ENCODE measurements around the gene PAOX.

The PAOX gene

DNA sequence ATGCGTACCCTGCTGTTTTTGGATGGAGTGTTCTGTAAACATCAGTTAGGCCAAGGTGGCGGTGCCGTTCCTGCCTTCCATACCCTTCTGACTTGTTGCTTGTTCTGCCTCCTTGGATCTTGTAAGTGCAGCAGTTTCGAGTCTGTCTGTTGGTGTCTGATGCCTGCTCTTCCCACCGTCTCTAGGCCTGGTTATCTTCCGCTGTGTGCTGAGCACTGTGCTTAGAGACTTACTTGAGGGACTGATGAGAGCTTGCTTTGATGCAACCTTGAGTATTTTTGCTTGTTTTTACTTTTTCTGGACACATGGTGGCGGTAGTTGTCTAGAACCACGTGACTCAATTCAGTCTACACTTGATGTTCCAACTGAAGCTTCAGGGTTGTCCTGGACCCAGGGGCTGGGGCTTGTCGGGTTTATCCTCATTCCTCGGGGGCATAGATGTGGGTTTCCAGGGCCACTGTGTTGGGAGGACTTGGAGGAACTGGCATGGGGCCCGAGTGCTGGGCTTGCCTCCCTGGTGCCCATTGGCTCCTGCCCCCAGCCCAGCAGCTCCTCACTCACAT is 59.7 kb downstream of the PAOX start:
- no peaks in the 10 kb centered on the region for H3K9me3 ChIP-seq (ENCODE audit: control insufficient read depth, insufficient read depth, low read depth, low read length)
- CTCF ChIA-PET = interaction anchor here (0.6 to 2.8 kb wide), 15 partner anchors 9 to 177 kb away, joined by 3 to 19 read pairs (median 4); partner anchors contain the start of gene SCART1

DNA sequence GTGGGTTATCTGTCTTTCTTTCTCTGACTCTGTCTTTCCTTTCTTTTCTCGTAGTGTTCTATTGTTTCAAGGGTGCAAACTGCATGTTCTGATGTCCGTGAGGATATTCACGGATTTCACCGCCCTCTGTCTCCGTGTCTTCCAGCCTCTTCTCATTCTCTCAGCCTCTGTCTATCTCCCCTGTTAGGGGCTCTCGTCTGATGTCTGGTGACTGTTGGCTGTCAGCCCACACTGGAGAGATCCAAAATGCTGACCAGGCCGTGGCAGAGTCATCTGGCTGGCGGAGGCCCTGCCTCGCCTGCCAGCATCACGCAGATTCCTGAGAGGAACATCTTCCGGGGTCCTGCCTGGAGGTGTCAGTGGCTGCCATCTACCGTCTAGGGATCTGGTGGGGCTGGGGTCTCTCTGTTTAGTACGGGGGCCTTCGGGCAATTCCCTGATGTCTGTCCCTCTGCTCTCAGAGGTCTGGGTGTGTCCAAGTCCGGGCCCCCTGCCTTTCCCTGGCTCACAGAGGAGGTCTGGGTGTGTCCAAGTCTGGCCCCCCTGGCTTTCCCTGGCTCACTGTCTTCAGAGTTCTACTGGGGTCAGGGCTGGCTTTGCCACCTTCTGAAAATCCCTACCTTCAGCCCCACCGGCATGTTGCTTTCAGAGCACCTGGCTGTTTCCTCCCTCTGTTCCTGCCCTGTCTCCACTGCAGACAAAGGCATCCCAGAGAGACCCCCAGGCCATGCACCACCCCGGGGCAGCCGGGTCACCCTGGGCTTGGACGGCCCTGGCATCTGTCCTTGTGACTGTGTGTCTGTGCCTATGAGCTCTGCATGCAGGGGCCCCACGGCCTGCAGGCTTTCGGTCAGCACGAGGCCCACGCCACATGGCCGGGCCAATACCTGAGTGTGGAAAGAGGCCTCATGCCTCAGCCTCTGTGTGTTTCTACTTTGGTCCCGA is 60.7 kb downstream of the PAOX start:
- peaks cover 0 to 7% of the 10 kb centered on the region in 2 experiments; a peak in 1 of 3 replicates for H3K36me3 ChIP-seq (ENCODE audit: control insufficient read depth in 2 of 2, insufficient read depth in 1 of 2, low read length in 2 of 2)
- ChIA-PET POLR2A (no interaction called here), CTCF (interaction anchor here (0.6 to 2.8 kb wide), 9 partner anchors 15 to 176 kb away, joined by 3 to 19 read pairs (median 3); no protein-coding TSS in a partner anchor)
- no peak overlapping the region for H3K4me3 ChIP-seq (ENCODE audit: low read depth, low read length)
- no peaks in the 10 kb centered on the region for H3K4me1 ChIP-seq (ENCODE audit: control insufficient read depth, insufficient read depth, low read length)
- no peak overlapping the region for H3K27ac ChIP-seq (ENCODE audit: extremely low read depth, low read depth, low read length)
- H3K9me3 ChIP-seq (ENCODE audit: control insufficient read depth, insufficient read depth, low read depth, low read length) = no peaks in the 10 kb centered on the region
- no peak for TF ChIP-seq HOXD13 (CRISPR knock-in tag; IDR thresholded peaks at IDR 0.05; ENCODE audit: borderline replicate concordance)
- no peak for TF ChIP-seq KLF9 (tag by site-specific recombination; IDR thresholded peaks at IDR 0.05; ENCODE audit: low read depth)
- no peak for TF ChIP-seq ZNF391 (tag by site-specific recombination; IDR thresholded peaks at IDR 0.05; ENCODE audit: borderline replicate concordance, low read depth)
- no peak for TF ChIP-seq ZNF24 (tag by site-specific recombination; IDR thresholded peaks at IDR 0.05)
- TF ChIP-seq ZNF37A (tag by site-specific recombination; IDR thresholded peaks at IDR 0.05) = no peak
- no peak for TF ChIP-seq TSHZ1 (tag by site-specific recombination; IDR thresholded peaks at IDR 0.05; ENCODE audit: borderline replicate concordance)
- TF ChIP-seq, protein P1, sequence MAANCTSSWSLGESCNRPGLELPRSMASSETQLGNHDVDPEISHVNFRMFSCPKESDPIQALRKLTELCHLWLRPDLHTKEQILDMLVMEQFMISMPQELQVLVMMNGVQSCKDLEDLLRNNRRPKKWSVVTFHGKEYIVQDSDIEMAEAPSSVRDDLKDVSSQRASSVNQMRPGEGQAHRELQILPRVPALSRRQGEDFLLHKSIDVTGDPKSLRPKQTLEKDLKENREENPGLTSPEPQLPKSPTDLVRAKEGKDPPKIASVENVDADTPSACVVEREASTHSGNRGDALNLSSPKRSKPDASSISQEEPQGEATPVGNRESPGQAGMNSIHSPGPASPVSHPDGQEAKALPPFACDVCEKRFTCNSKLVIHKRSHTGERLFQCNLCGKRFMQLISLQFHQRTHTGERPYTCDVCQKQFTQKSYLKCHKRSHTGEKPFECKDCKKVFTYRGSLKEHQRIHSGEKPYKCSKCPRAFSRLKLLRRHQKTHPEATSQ (tag by site-specific recombination; IDR thresholded peaks at IDR 0.05) = no peak
- no peak for TF ChIP-seq ZNF114 (tag by site-specific recombination; IDR thresholded peaks at IDR 0.05)
- TF ChIP-seq RBAK (tag by site-specific recombination; IDR thresholded peaks at IDR 0.05) = no peak

More for the DNA sequence above, 59.7 kb downstream of the PAOX start:
- no peak for TF ChIP-seq ZNF274 (IDR thresholded peaks at IDR 0.05; ENCODE audit: low read length)
- TF ChIP-seq ZNF274 (tag by site-specific recombination; IDR thresholded peaks at IDR 0.05; ENCODE audit: borderline replicate concordance) = no peak
- TF ChIP-seq ZNF157 (tag by site-specific recombination; IDR thresholded peaks at IDR 0.05) = no peak
- TF ChIP-seq ZNF654 (tag by site-specific recombination; IDR thresholded peaks at IDR 0.05; ENCODE audit: low read depth) = peak; percentile 7; the same call in 1 of the 2 replicates
- TF ChIP-seq ZBTB1 (tag by site-specific recombination; IDR thresholded peaks at IDR 0.05) = no peak
- TF ChIP-seq SCRT2 (tag by site-specific recombination; IDR thresholded peaks at IDR 0.05) = peak; percentile 64; the same call in 1 of the 2 replicates
- TF ChIP-seq, protein P2, sequence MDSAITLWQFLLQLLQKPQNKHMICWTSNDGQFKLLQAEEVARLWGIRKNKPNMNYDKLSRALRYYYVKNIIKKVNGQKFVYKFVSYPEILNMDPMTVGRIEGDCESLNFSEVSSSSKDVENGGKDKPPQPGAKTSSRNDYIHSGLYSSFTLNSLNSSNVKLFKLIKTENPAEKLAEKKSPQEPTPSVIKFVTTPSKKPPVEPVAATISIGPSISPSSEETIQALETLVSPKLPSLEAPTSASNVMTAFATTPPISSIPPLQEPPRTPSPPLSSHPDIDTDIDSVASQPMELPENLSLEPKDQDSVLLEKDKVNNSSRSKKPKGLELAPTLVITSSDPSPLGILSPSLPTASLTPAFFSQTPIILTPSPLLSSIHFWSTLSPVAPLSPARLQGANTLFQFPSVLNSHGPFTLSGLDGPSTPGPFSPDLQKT (IDR thresholded peaks at IDR 0.05; ENCODE audit: borderline replicate concordance, low read depth, low read length) = no peak
- no peak for TF ChIP-seq ZSCAN30 (tag by site-specific recombination; IDR thresholded peaks at IDR 0.05)
- no peak for TF ChIP-seq ZNF776 (tag by site-specific recombination; IDR thresholded peaks at IDR 0.05; ENCODE audit: borderline replicate concordance)
- no peak for TF ChIP-seq WT1 (tag by site-specific recombination; IDR thresholded peaks at IDR 0.05)
- no peak for TF ChIP-seq OVOL3 (tag by site-specific recombination; IDR thresholded peaks at IDR 0.05)
- TF ChIP-seq CTCF (tag by site-specific recombination; IDR thresholded peaks at IDR 0.05) = peak; percentile 33; the same call in 1 of the 2 replicates
- TF ChIP-seq ZNF777 (tag by site-specific recombination; IDR thresholded peaks at IDR 0.05; ENCODE audit: borderline replicate concordance) = no peak
- peak; percentile 86 for TF ChIP-seq ZSCAN16 (tag by site-specific recombination; IDR thresholded peaks at IDR 0.05)
- TF ChIP-seq, protein P1 (tag by site-specific recombination; IDR thresholded peaks at IDR 0.05) = no peak
- TF ChIP-seq ZNF16 (tag by site-specific recombination; IDR thresholded peaks at IDR 0.05; ENCODE audit: low read depth) = no peak
- no peak for TF ChIP-seq ZSCAN23 (tag by site-specific recombination; IDR thresholded peaks at IDR 0.05)
- no peak for TF ChIP-seq ZNF624 (tag by site-specific recombination; IDR thresholded peaks at IDR 0.05)
- no peak for TF ChIP-seq EGR2 (tag by site-specific recombination; IDR thresholded peaks at IDR 0.05; ENCODE audit: low read depth)
- no peak for TF ChIP-seq ZNF426 (tag by site-specific recombination; IDR thresholded peaks at IDR 0.05)
- Histone ChIP-seq H3K4me3 (ENCODE audit: low read depth, low read length) (no peak overlapping the region), H3K4me1 (ENCODE audit: control insufficient read depth, insufficient read depth, low read length) (no peaks in the 10 kb centered on the region), H3K27ac (ENCODE audit: extremely low read depth, low read depth, low read length) (no peak overlapping the region), H3K36me3 (ENCODE audit: control insufficient read depth in 2 of 2, insufficient read depth in 1 of 2, low read length in 2 of 2) (peaks cover 0 to 7% of the 10 kb centered on the region in 2 experiments; a peak in 1 of 3 replicates)
- POLR2A ChIA-PET = no interaction called here

All from HEK293 (cell line).